HG03108 (cell line): ENCODE measurements around the gene EPAS1.

ENCODE experiments used
- ATAC-seq: cut with Tn5 transposase; IDR thresholded peaks from one replicate; pipeline ENCODE4 v1.9.1; 2021; ENCODE audit warnings: moderate library complexity; ENCODE audit not compliant: unreplicated experiment

The EPAS1 gene

GRCh38 chr2:46380038-46380940 lies 83.1 kb downstream of the EPAS1 start:
- no peak for ATAC-seq

DNA sequence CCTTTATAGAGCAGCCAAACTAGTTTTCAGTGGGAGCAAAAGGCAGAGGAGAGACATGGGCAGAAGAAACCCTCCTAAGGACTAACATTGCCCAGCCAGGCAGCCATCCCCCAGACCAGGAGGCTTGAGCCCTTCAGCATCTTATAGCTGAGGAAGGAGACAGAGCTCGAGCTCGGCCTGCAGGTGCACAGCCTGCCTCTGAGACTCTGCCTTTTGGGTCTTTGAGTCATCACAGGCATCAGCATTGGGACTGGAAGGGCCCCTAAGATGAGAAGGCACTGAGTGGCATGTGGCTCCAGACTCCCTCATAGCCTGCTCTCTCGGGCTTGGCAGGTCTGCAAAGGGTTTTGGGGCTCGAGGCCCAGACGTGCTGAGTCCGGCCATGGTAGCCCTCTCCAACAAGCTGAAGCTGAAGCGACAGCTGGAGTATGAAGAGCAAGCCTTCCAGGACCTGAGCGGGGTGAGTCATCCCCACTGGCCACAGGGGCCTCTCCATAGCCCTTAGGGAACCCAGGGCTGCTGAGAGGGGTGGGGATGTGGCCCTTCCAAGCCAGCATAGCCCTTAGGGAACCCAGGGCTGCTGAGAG lies 84.1 kb downstream of the EPAS1 start:
- no peak for ATAC-seq

DNA sequence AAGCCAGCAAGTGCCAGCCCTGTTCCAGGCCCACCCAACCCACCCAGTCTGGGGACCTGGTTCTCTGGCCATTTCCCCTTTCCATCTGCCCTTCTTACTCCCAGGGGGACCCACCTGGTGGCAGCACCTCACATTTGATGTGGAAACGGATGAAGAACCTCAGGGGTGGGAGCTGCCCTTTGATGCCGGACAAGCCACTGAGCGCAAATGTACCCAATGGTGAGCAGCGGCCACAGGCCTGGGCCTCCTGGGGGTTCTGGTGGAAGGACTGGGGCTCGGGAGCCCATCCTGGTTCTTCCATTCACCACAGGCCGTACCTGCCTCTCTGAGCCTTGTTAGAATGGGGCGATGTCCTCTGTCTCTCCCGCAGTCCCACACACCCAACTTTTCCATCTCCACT lies 84.7 kb downstream of the EPAS1 start:
- no peak for ATAC-seq

DNA sequence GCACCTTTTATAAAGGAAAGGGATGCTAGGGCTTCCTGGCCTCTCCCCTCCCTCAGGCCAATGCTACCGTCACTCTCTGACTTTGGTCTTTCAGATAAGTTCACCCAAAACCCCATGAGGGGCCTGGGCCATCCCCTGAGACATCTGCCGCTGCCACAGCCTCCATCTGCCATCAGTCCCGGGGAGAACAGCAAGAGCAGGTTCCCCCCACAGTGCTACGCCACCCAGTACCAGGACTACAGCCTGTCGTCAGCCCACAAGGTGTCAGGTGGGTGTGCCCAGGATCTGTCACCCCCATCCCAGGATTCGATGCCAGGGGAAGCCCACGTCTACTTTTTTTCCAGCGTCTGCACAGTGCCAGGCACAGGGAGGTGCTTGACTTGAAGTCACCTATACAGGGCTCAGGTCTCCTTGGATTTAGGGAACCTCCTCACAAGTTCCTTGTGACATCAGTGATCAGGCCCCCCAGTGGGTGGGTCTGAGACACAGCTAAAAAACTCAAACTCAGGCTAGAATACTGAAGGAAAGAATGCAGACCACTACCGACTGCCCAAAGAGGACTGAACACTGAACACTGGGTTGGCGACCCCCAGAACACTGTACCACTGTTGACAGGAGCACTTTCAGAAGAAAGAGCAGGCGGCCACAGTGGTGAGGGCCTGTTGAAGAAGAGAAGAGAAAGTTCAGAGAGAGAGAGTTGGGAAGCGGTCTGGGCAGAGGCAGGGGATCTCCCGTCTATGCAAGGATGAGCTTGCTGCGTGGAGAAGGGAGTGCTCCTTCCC lies 85.3 kb downstream of the EPAS1 start:
- ATAC-seq = no peak

GRCh38 chr2:46383113-46383395 lies 85.8 kb downstream of the EPAS1 start:
- no peak for ATAC-seq

DNA sequence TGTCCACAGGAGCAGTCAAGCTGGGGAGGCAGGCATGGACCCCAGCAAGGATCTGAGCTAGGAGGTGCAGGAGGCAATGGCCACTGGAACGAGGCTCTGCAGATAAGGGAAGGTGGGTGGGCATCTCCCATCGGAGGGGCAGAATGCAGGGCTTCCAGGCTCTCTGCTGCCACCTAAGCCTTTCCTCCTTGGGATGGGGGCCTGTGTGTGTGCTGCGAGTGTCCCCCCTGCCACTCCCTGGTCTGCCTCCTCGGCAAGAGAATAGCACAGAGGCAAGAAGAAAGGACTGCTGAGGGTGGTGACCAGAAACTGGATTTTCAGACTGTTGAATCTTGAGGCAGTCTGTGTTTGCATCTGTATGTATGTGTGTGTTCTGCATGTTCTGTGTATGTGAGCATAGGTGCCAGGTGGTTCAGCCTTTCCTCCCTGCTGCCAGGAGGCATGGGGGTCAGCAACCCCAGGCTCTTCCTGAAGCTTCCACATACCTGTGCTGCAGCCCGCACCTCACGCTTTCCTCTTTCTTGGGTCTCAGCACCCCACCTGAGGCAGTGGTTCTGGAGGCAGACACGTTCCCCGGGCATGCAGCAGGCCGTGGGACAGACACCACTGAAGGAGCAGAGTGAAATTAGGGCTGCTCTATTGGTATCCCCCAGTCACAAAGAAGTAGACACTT lies 86.7 kb downstream of the EPAS1 start:
- no peak for ATAC-seq

DNA sequence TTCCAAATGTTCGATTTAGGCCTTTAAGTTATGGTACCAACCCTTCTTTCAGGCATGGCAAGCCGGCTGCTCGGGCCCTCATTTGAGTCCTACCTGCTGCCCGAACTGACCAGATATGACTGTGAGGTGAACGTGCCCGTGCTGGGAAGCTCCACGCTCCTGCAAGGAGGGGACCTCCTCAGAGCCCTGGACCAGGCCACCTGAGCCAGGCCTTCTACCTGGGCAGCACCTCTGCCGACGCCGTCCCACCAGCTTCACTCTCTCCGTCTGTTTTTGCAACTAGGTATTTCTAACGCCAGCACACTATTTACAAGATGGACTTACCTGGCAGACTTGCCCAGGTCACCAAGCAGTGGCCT lies 87.2 kb downstream of the EPAS1 start:
- no peak for ATAC-seq

DNA sequence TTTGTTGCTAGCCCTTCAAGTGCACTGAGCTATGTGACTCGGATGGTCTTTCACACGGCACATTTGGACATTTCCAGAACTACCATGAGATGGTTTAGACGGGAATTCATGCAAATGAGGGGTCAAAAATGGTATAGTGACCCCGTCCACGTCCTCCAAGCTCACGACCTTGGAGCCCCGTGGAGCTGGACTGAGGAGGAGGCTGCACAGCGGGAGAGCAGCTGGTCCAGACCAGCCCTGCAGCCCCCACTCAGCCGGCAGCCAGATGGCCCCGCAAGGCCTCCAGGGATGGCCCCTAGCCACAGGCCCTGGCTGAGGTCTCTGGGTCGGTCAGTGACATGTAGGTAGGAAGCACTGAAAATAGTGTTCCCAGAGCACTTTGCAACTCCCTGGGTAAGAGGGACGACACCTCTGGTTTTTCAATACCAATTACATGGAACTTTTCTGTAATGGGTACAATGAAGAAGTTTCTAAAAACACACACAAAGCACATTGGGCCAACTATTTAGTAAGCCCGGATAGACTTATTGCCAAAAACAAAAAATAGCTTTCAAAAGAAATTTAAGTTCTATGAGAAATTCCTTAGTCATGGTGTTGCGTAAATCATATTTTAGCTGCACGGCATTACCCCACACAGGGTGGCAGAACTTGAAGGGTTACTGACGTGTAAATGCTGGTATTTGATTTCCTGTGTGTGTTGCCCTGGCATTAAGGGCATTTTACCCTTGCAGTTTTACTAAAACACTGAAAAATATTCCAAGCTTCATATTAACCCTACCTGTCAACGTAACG lies 88.8 kb downstream of the EPAS1 start:
- no peak for ATAC-seq

DNA sequence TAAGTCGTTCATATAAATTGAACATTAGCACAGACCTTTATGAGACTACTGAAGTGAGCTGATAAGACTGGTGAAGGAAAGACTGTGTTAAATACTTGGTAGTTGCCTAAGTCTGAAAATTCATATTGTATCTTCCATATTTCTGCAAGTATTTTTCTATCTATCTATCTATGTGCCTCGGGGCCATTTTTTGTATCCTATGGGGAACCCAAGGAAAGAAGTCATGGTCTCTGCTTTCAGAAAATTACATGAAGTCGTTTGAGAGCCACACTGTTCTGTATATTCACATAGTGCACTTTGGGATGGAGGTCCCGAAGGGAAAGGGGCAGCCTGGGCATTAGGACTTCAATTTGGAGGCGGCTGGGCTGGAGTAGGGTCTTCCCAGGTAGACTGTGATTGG lies 89.6 kb downstream of the EPAS1 start:
- ATAC-seq = no peak

GRCh38 chr2:46387292-46387691 lies 90.1 kb downstream of the EPAS1 start:
- ATAC-seq = no peak

DNA sequence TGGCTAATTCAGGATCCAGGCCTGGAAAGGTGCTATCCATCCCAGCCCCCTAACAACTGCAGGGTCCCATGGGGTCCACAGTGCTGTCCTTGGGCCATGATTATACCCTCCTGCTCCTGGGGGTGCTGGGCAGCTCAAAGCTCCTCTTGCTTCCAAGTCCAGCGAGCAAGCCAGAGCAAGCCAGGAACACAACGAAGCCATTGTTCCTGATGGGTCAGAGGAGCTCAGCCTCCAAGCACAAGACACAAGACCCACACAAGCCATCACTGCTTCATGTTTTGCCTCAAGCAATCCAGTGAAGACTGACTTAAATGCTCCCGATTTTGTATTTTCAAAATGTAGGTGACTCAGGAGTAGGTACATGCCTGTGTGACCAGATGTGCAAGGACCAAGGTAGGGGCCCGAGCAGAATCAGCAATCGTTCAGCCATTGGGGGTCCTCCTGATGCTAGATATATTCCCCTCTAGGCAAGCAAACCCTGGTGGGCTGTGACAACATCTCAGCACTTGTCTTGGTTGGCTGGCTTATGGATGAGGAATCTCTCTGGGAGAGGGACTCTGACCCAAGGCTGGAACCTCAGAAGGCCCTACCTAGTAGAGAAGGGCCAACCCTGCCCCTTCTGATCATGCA lies 90.8 kb downstream of the EPAS1 start:
- ATAC-seq = no peak

DNA sequence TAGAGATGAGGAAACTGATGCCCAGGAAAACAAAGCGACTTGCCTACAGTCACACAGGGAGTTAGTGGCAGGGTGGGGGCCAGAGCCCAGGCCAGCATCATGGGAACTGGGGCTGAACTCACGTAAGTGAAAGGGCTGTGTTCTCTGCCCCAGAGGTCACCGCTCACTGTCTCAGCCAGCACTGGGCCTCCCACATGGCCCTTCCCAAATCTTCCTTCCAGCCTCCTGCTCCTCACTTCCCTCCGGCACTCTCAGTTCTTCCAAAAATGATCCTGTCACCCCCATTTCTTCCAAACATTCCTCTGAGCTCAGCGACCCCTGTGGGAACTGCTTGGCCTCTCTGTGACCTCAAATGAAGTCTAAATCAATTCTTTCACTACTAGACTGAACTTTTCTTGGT lies 91.7 kb downstream of the EPAS1 start:
- no peak for ATAC-seq

- no peak for ATAC-seq
These were observed 92.3 kb downstream of the EPAS1 start for GRCh38 chr2:46389417-46389916.

- no peak for ATAC-seq
These were observed 92.8 kb downstream of the EPAS1 start for GRCh38 chr2:46390036-46390435.

DNA sequence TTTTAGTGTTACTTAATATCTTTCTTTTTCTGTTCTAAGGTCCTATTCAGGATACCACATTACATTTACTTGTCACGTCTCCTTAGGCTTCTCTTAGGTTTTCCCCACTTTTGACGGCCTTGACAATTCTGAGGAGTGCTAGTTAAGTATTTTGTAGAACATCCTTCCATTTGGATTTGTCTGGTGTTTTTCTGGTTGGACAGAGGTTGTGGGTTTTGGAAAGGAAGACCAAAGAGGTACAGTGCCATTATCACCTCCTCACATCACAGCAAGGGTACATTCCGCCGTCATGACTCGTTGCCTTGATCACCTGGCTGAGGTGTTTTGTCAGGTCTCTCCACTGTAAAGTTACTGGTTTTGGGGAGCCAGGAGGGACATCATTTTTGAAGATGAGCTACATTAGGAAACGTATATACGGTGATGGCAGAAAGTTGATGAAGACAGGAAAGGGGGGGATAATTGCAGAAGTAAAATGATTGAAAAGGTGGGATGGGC lies 93.7 kb downstream of the EPAS1 start:
- no peak for ATAC-seq

GRCh38 chr2:46392561-46393346 lies 95.5 kb downstream of the EPAS1 start:
- ATAC-seq = no peak

DNA sequence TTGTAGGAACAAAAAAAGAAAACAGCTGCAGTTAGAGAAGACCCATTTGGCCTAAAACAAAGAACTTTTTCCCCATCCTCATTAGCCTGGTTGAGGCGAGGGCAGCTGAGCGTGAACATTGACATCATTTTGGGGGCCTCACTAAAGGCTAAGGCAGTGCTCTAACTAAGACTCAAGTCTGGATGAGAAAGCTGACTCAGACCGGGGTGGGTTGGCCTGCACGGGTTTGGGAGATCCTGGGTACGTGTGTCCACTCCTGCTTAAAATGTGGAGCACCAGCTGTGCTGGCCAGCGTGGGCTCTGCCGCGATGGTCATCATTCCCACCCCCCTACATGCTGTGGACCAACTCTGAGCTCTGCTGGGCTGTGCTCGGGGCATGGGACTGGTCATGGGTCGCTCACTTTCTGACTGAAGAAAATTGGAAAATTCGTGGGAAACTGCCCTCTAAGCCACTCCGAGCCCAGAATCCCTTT lies 96.2 kb downstream of the EPAS1 start:
- ATAC-seq = no peak

GRCh38 chr2:46393865-46394264 lies 96.7 kb downstream of the EPAS1 start:
- no peak for ATAC-seq
